Thoracic aorta (tissue), 2 donors: Measurements from ENCODE around the gene ATP11C. TPM values are rescaled to one million over a fixed set of nuclear protein-coding genes. Genes with fewer than 3 reads are reported as not detected.

Source experiments
- ATAC-seq: fragments of 150-250 bp; one replicate; pipeline ENCODE4 v1.8.0; 2017; ENCODE audit warnings: low read depth; ENCODE audit not compliant: insufficient number of reproducible peaks, low FRiP score
- DNase-seq: peaks from one replicate; pipeline ENCODE4 v3.0.0-alpha.2; 2020; ENCODE audit warnings: low spot score
- H3K27ac ChIP-seq, 2 donors: fragments of 200-600 bp; sonication (generic); 1 replicate in 1 of 2; 2 replicates in 1 of 2; pipeline ENCODE4 v1.5.1; 2016; ENCODE audit warnings: mild to moderate bottlenecking in 2 of 2, moderate library complexity in 2 of 2
- H3K27me3 ChIP-seq: fragments of 200-600 bp; sonication (generic); replicated peaks from 2 replicates; pipeline ENCODE4 v1.6.0; 2016; ENCODE audit warnings: mild to moderate bottlenecking; ENCODE audit not compliant: insufficient read depth
- H3K36me3 ChIP-seq: fragments of 200-600 bp; sonication (generic); one replicate; pipeline ENCODE4 v1.5.1; 2016
- H3K4me1 ChIP-seq, 2 donors: fragments of 200-600 bp; sonication (generic); 1 replicate in 1 of 2; 2 replicates in 1 of 2; pipeline versions ENCODE4 v1.5.1 to v1.6.0; 2016; ENCODE audit warnings: low read depth in 2 of 2, mild to moderate bottlenecking in 1 of 2; ENCODE audit not compliant: control insufficient read depth in 1 of 2
- H3K4me3 ChIP-seq: fragments of 200-600 bp; sonication (generic); 2 replicates; pipeline ENCODE4 v1.5.1; 2016; ENCODE audit warnings: mild to moderate bottlenecking
- H3K9me3 ChIP-seq: fragments of 200-600 bp; sonication (generic); 2 replicates; pipeline ENCODE4 v1.5.1; 2016
- total RNA-seq, 2 donors: library from RNA; depleted of rRNA; stranded (reverse); fragments of >200 nt; gene quantifications; one replicate each; pipeline versions ENCODE4 v1.1.0 to v1.2.3, GENCODE V29; 2016
- TF ChIP-seq, protein P1 (sequence below): fragments of 200-600 bp; sonication (generic); IDR thresholded peaks from one replicate; pipeline ENCODE4 v1.5.1; 2019; ENCODE audit warnings: antibody characterized with exemption

Gene ATP11C
- total RNA-seq, 2 donors from 2014 or later: 26.7 to 62.4 TPM

DNA sequence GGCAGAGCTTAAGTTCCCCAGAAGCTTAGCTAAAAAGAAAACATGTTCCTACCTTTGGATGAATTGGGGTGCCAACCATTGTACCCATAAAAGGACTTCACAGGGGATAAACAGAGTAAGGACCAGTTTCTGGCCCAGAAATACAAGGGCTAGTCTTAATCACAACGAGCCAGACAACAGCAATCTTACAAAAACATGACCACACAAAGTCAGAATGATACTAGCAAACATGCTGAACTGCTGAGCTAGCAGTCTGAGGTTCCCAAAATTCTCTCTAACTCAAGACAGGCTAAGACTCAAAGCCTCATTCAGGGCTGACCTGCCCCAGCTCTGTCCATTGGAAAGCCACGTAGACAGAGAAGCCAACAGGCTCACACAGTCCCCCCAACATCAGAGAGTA is 40.3 kb downstream of the ATP11C start:
- TF ChIP-seq, protein P1, sequence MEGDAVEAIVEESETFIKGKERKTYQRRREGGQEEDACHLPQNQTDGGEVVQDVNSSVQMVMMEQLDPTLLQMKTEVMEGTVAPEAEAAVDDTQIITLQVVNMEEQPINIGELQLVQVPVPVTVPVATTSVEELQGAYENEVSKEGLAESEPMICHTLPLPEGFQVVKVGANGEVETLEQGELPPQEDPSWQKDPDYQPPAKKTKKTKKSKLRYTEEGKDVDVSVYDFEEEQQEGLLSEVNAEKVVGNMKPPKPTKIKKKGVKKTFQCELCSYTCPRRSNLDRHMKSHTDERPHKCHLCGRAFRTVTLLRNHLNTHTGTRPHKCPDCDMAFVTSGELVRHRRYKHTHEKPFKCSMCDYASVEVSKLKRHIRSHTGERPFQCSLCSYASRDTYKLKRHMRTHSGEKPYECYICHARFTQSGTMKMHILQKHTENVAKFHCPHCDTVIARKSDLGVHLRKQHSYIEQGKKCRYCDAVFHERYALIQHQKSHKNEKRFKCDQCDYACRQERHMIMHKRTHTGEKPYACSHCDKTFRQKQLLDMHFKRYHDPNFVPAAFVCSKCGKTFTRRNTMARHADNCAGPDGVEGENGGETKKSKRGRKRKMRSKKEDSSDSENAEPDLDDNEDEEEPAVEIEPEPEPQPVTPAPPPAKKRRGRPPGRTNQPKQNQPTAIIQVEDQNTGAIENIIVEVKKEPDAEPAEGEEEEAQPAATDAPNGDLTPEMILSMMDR: no peak
- no peaks in the 10 kb centered on the region for H3K4me1 ChIP-seq
- ATAC-seq: no peak
- H3K4me3 ChIP-seq: no peak overlapping the region
- no peaks in the 10 kb centered on the region for H3K27me3 ChIP-seq
- H3K9me3 ChIP-seq: no peaks in the 10 kb centered on the region
- no peaks in the 10 kb centered on the region for H3K36me3 ChIP-seq
- no peak for DNase-seq
- no peak overlapping the region for H3K27ac ChIP-seq

DNA sequence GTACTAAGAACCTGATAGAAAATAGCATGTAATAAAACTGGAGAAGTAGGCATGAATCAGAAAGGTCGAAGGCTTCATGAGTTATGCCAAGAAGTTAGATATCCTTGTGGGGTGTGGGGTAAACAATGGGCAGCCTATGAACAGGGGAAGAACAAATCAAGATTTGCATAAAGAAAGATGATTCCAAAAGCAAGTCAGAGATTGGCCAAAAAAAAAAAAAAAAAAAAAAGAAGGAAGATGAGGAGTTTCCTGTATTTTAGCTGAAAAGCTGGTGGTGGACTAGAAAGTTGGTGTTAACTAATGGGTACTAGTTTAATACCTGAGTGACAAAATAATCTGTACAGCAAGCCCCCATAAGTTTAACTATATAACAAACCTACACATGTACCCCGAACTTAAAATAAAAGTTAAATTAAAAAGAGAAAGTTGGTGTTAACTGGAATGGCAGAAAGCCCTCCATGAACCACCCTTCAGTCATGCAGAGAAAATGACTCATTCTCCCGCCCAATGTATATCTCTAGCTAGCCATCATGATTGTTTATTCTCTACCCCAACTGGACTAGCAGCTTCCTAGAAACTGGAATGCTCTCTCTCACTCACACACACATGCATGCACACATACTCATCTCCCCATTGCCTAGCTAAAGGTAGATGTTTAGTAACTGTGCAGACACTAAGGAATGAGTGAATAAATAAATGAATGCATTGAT is 41.7 kb downstream of the ATP11C start:
- ATAC-seq: no peak
- H3K4me3 ChIP-seq: no peak overlapping the region
- no peaks in the 10 kb centered on the region for H3K9me3 ChIP-seq
- DNase-seq: no peak
- H3K27ac ChIP-seq: no peak overlapping the region
- H3K36me3 ChIP-seq: no peaks in the 10 kb centered on the region
- TF ChIP-seq, protein P1: no peak
- H3K4me1 ChIP-seq: no peaks in the 10 kb centered on the region
- no peaks in the 10 kb centered on the region for H3K27me3 ChIP-seq

DNA sequence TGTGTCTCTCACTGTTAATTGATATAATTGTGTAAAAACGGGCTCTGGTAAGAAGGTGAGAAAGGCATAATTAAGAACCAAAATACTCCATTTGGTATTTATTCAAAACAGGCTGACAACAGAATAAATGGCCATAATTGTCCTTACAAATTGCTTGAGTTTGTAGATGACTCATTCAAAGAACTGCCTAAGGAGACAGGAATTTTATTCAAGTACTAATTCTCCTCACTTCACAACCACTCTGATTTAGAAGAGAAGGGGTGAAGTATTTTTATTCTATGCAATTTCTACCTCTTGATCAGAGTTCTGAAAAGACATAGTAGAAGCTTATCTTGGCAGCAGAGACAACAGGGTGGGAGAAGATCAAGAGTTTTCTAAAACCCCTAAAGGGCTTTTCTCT is 43.1 kb downstream of the ATP11C start:
- ATAC-seq (no peak), DNase-seq (no peak)
- Histone ChIP-seq H3K36me3 (no peaks in the 10 kb centered on the region), H3K4me3 (no peak overlapping the region), H3K27me3 (no peaks in the 10 kb centered on the region), H3K27ac (no peak overlapping the region), H3K9me3 (no peaks in the 10 kb centered on the region), H3K4me1 (no peaks in the 10 kb centered on the region)
- TF ChIP-seq, protein P1: no peak

DNA sequence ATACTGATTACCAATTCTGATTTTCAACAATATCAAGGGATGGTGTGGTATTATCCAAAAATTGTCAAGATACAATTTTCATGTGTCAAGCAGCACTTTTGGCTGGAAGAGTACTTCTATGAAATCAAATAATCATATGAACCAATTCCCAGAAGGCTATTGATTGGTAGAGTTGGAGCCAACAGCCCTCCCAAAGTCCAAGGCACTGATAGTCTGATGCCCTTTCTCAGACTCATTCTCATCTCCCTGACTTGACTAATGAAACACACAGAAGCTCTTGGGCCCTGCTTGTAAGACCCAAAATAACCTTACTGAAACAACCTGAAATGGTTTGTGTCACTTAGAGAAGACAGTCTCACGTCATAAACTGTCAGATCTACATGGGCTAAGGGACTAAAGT is 48.9 kb downstream of the ATP11C start:
- H3K4me3 ChIP-seq: no peak overlapping the region
- peaks cover 4 to 10% of the 10 kb centered on the region in 2 donors for H3K4me1 ChIP-seq
- ATAC-seq (no peak), DNase-seq (no peak)
- H3K36me3 ChIP-seq: no peaks in the 10 kb centered on the region
- no peaks in the 10 kb centered on the region for H3K9me3 ChIP-seq
- no peak overlapping the region for H3K27ac ChIP-seq
- TF ChIP-seq, protein P1: no peak
- no peaks in the 10 kb centered on the region for H3K27me3 ChIP-seq

DNA sequence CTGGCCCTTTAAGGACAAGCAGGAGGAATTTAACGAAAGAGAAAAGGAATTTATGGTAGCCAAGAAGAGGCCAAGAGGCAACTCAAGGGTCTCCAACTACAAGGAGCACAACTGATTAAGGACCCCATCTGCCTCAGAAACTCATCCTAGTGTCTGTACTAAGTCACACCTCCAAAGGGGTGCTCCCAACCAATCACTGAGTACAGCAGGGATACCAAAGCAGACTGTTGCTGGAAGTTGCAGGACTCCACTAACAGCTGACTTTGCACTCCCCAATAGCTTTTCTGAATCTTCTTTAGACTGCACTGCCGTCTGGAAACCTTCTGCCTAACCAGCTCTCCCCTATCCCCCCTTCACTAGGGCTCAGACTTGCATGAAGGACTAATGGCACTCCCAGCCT is 50.6 kb downstream of the ATP11C start:
- DNase-seq (no peak), ATAC-seq (no peak)
- H3K9me3 ChIP-seq: no peaks in the 10 kb centered on the region
- H3K4me3 ChIP-seq: no peak overlapping the region
- H3K27me3 ChIP-seq: no peaks in the 10 kb centered on the region
- TF ChIP-seq, protein P1: no peak
- H3K4me1 ChIP-seq: peaks cover 4 to 10% of the 10 kb centered on the region in 2 donors
- peak overlapping the region in 1 of 2 donors; percentile 72 for H3K27ac ChIP-seq
- no peaks in the 10 kb centered on the region for H3K36me3 ChIP-seq
